ENCODE data around the gene SLC4A4. TPM values are rescaled to one million over a fixed set of nuclear protein-coding genes. Genes with fewer than 3 reads are reported as not detected.

SLC4A4 gene
- total RNA-seq, 2 donors from 2014 or later: 0.32 to 0.76 TPM

DNA sequence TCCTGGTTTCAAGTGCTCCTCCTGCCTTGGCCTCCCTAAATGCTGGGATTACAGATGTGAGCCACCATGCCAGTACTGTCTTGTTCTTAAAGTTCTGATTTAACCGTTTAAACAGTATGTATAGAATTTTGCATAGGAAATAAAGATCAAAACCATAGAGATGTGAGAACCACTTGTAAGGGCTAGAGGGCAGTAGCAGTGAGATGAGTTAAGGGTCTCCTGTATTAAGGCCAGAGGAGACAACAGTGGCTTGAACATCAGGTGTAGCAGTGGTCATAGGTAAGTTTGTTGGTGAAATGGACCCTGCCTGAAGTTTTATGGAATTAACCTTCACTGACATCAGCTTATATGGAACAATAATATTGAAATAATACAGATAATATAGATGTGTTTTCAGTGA is 155.7 kb downstream of the SLC4A4 start:
- H3K27me3 Mint-ChIP-seq: peaks cover 13% of the 10 kb centered on the region

DNA sequence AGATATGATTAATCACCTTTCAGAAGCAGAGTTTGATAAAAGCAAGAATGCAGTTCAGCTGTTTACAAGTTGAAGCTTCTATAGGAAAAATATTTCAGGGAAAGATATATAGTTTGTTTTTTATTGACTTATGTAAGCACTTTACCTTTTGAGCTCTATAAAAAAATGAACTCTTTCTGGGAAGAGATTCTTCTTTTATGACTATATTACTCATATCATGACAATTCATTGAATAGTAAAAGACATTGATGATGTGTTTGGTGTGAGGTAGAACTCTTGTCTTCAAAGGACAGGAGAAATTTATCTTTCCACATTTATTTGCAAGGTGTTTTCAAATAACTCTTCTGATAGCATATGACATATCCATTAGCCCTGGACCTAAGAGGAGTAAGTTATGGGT is 156.6 kb downstream of the SLC4A4 start:
- ATAC-seq (replicated peaks): no peak
- Mint-ChIP-seq H3K4me1 (no peaks in the 10 kb centered on the region), H3K27me3 (peaks cover 13% of the 10 kb centered on the region), H3K9me3 (no peaks in the 10 kb centered on the region), H3K4me3 (no peak overlapping the region), H3K36me3 (ENCODE audit: low read depth) (no peaks in the 10 kb centered on the region), H3K27ac (no peak overlapping the region)

More for the DNA sequence above, 155.7 kb downstream of the SLC4A4 start:
- no peak overlapping the region for H3K4me3 Mint-ChIP-seq
- no peaks in the 10 kb centered on the region for H3K36me3 Mint-ChIP-seq (ENCODE audit: low read depth)
- no peak overlapping the region for H3K27ac Mint-ChIP-seq
- no peak for ATAC-seq (replicated peaks)
- H3K9me3 Mint-ChIP-seq: no peaks in the 10 kb centered on the region
- no peaks in the 10 kb centered on the region for H3K4me1 Mint-ChIP-seq

DNA sequence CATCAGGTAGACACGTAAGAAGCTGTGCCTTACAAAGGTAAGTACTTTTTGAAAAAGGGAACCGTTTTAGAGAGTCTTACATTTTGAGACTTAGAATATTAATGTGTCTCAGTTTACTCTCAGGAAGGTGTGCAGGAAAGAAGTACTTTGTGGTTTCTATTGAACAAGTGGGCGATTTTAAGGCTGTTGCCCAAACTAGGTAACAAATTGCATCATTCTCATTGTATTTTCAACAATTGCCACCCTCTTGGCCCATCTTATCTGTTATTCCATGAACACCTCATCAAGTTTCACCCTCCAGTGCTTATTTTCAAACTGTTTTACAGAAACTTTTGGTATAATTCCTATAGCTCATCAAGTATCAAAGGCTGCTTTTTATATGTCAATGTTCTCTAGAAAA is 158.3 kb downstream of the SLC4A4 start:
- no peak overlapping the region for H3K27ac Mint-ChIP-seq
- H3K36me3 Mint-ChIP-seq (ENCODE audit: low read depth): no peaks in the 10 kb centered on the region
- H3K4me1 Mint-ChIP-seq: no peaks in the 10 kb centered on the region
- ATAC-seq (replicated peaks): no peak
- no peaks in the 10 kb centered on the region for H3K9me3 Mint-ChIP-seq
- H3K27me3 Mint-ChIP-seq: peaks cover 13% of the 10 kb centered on the region
- no peak overlapping the region for H3K4me3 Mint-ChIP-seq

DNA sequence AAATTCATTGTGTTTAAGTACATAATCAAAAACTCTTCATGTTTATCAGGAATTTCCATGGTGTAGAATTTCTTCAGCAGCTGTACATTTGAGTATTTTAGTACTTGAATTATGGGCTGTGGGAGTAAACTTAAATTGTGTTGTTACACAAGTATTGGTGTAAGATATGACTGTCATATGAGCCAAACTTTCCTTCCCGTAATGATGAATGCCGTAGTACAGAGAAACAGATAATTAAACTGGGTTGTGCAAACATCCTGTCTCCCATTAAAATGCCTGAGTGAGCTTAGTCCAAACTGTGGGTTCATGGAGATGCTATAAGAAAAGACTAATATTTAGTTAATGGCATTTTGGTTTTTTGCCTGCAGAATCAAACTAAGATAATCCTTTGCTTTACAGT is 159.2 kb downstream of the SLC4A4 start:
- no peaks in the 10 kb centered on the region for H3K36me3 Mint-ChIP-seq (ENCODE audit: low read depth)
- H3K27ac Mint-ChIP-seq: no peak overlapping the region
- H3K4me3 Mint-ChIP-seq: no peak overlapping the region
- ATAC-seq (replicated peaks): no peak
- H3K9me3 Mint-ChIP-seq: no peaks in the 10 kb centered on the region
- H3K4me1 Mint-ChIP-seq: no peaks in the 10 kb centered on the region
- peaks cover 6% of the 10 kb centered on the region for H3K27me3 Mint-ChIP-seq

DNA sequence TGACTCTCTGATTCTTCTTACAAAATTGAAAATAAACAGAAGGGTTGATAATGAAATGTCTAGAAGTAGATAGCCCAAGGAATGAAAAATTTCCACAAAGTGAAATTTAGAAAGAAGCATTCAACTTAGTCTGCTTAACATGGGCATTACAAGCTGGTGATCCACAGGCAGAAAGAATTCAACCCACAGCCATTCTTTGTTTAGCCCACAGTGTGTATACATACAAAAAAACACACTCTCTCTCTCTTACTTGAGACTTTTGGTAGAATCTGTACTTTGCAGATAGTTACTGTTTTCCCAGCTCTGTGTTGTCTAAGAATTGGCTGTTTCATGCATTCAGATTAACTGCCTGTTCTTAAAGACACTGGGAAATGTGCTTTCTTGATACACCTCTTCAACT is 159.8 kb downstream of the SLC4A4 start:
- no peaks in the 10 kb centered on the region for H3K4me1 Mint-ChIP-seq
- H3K36me3 Mint-ChIP-seq (ENCODE audit: low read depth): no peaks in the 10 kb centered on the region
- H3K27me3 Mint-ChIP-seq: peaks cover 5% of the 10 kb centered on the region
- H3K4me3 Mint-ChIP-seq: no peak overlapping the region
- H3K9me3 Mint-ChIP-seq: no peaks in the 10 kb centered on the region
- H3K27ac Mint-ChIP-seq: no peak overlapping the region
- ATAC-seq (replicated peaks): no peak

DNA sequence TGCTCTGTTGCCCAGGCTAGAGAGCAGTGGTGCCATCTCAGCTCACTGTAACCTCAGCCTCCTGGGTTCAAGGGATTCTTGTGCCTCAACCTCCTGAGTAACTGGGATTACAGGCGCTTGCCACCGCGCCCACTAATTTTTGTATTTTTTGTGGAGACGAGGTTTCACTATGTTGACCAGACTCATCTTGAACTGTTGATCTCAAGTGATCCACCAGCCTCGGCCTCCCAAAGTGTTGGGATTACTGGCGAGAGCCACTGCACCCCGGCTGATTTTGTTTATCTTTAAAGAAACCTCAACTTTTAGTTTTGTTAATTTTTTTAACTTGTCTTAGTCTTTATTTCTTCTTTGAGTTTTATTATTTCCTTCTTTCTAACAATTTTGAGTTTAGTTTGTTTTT is 163.2 kb downstream of the SLC4A4 start:
- ATAC-seq (replicated peaks): no peak
- peaks cover 6% of the 10 kb centered on the region for H3K27me3 Mint-ChIP-seq
- H3K9me3 Mint-ChIP-seq: no peaks in the 10 kb centered on the region
- no peaks in the 10 kb centered on the region for H3K36me3 Mint-ChIP-seq (ENCODE audit: low read depth)
- no peaks in the 10 kb centered on the region for H3K4me1 Mint-ChIP-seq
- no peak overlapping the region for H3K27ac Mint-ChIP-seq
- H3K4me3 Mint-ChIP-seq: no peak overlapping the region

DNA sequence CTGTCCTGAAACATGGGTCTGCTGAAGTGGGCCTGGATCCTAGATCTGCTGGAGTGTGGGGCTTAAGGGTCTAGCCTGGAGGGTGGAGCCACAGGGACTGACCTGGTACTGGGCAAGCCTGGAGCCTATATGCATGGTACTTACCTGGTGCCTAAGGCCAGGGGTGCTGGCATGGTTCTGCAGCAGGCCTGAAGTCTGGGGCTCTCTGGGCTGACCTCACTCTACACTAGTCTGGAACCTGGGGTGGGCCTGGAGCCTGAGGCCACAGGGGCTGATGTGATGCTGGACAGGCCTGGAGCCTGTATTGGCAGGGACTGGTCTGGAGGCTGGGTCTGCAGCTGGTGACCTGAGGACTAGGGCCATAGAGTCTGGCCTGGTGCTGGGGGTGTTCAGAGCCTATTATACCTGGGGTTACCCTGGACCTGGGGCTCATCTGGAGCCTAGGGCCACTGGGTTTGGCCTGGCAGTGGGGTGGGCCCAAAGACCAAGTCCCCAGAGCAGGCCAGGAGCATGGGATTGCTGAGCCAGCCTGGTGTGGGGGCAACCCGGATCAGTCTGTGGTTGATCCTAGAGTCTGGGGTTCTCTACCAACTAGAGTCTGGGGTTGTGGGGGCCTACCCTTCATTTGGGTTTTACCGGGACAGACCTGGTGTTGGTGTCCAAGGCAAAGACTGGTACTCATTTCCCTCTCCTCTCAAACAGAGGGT is 179.6 kb downstream of the SLC4A4 start:
- H3K36me3 Mint-ChIP-seq (ENCODE audit: low read depth): no peaks in the 10 kb centered on the region
- ATAC-seq (replicated peaks): no peak
- H3K27me3 Mint-ChIP-seq: peaks cover 3% of the 10 kb centered on the region
- no peak overlapping the region for H3K27ac Mint-ChIP-seq
- H3K4me1 Mint-ChIP-seq: no peaks in the 10 kb centered on the region
- no peaks in the 10 kb centered on the region for H3K9me3 Mint-ChIP-seq
- H3K4me3 Mint-ChIP-seq: no peak overlapping the region

DNA sequence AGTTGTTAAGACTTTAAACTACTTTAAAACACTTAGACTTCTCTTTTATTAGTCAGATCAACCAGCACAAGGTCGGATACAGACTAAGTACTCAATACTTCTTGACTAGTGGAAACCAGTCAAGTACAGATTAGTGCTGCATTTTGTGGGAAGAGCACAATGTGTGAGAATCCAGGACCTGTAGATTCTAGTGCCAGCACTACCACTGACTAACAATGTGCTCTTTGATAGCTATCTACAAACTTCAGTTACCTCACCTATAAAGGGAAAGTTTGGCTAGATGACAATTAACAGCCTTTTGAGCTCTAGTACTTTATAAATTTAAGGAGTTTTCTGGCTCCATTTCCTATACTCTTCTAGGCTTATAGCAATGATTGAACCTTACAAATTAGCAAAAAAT is 181.5 kb downstream of the SLC4A4 start:
- Mint-ChIP-seq H3K27me3 (peaks cover 3% of the 10 kb centered on the region), H3K4me1 (no peaks in the 10 kb centered on the region), H3K4me3 (no peak overlapping the region), H3K36me3 (ENCODE audit: low read depth) (no peaks in the 10 kb centered on the region), H3K27ac (no peak overlapping the region), H3K9me3 (no peaks in the 10 kb centered on the region)
- ATAC-seq (replicated peaks): no peak

DNA sequence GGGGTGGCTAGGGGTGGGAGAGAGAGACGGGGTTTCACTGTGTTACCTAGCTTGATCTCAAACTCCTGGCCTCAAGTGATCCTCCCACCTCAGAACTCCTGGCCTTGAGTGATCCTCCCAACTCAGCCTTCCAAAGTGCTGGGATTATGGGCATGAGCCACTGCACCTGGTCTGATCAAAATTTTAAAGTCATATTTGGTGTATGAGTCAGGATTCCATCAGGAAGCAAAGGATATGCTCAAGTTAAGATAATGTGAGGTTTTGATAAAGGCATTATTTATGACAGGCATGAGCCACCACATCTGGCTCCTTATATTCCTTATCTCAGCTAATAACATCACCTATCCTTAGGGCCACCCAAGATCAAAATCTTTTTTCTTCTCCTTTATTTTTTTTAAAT is 182.0 kb downstream of the SLC4A4 start:
- H3K27ac Mint-ChIP-seq: no peak overlapping the region
- H3K36me3 Mint-ChIP-seq (ENCODE audit: low read depth): no peaks in the 10 kb centered on the region
- ATAC-seq (replicated peaks): no peak
- peaks cover 3% of the 10 kb centered on the region for H3K27me3 Mint-ChIP-seq
- no peak overlapping the region for H3K4me3 Mint-ChIP-seq
- no peaks in the 10 kb centered on the region for H3K4me1 Mint-ChIP-seq
- no peaks in the 10 kb centered on the region for H3K9me3 Mint-ChIP-seq

DNA sequence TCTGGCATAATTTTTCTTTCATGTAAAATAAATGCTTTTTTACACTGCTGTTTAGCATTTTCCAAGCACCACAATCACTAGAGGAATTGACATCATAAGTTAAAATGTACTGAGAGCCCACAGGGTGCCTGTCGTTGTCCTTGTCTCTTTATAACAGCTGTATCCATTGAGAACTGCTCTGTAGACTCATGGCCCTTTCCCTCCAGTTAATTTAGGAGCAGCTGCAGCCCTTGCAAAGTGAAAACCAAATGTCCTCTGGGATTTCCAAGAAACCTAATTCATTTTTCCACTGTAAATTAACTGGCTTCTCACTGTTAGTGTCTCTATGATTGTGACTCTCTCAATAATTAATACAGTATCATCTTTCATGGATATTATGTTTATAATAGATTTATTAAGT is 185.9 kb downstream of the SLC4A4 start:
- Mint-ChIP-seq H3K36me3 (ENCODE audit: low read depth) (no peaks in the 10 kb centered on the region), H3K4me3 (no peak overlapping the region)
- ATAC-seq (replicated peaks): no peak

DNA sequence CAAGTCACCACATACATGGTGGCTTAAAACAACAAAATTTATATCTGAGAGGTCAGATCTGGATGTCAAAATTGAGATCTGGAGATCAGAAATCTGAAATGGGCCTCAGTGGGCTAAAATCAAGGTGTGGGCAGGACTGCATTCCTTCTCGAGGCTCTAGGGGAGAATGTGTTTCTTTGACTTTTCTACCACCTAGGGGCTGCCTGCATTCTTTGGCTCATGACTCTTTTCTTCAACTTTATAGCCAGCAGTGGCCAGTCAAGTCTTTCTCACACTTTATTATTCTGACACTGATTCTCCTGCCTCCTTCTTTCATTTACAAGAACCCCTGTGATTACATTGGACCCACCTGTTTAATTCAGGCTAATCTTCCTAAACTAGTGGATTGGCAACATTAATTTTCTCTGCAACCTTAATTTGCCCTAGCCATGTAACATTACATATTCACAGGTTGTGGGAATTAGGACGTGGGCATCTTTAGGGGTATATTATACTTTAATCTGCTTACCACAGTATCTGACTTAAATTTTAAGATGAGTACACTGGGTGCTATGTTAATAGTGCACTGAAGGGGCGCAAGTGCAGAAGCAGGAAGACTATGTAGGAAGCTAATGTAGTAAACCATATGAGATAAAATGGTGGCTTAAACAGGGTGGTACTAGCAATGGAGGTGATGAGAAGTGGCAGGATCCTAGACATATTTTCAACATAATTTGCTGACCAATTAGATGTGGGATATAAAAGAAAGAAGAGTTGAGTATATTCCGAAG is 188.0 kb downstream of the SLC4A4 start:
- H3K27ac Mint-ChIP-seq: no peak overlapping the region
- no peak overlapping the region for H3K4me3 Mint-ChIP-seq
- H3K4me1 Mint-ChIP-seq: no peaks in the 10 kb centered on the region
- peaks cover 8% of the 10 kb centered on the region for H3K27me3 Mint-ChIP-seq
- no peak for ATAC-seq (replicated peaks)
- no peaks in the 10 kb centered on the region for H3K36me3 Mint-ChIP-seq (ENCODE audit: low read depth)
- no peaks in the 10 kb centered on the region for H3K9me3 Mint-ChIP-seq

More for the DNA sequence above, 185.9 kb downstream of the SLC4A4 start:
- peaks cover 10% of the 10 kb centered on the region for H3K27me3 Mint-ChIP-seq
- H3K27ac Mint-ChIP-seq: no peak overlapping the region
- no peaks in the 10 kb centered on the region for H3K4me1 Mint-ChIP-seq
- no peaks in the 10 kb centered on the region for H3K9me3 Mint-ChIP-seq

DNA sequence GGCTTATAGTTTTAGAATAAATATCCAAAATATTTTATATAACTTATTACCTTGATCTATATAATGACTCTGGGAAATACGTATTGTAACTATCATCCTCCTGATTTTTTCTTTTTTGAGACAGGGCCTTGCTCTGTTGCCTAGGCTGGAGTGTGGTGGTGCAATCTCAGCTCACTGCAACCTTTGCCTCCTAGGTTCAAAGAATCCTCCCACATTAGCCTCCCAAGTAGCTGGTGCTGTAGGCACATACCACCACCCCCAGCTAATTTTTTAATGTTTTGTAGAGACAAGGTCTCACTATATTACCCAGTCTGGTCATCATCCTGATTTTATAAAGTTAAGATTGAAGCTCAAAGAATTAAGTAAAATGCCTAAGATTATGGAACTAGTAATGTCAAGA is 193.6 kb downstream of the SLC4A4 start:
- no peaks in the 10 kb centered on the region for H3K4me1 Mint-ChIP-seq
- H3K27me3 Mint-ChIP-seq: peaks cover 3% of the 10 kb centered on the region
- H3K9me3 Mint-ChIP-seq: no peaks in the 10 kb centered on the region
- ATAC-seq (replicated peaks): no peak
- H3K36me3 Mint-ChIP-seq (ENCODE audit: low read depth): no peaks in the 10 kb centered on the region
- no peak overlapping the region for H3K4me3 Mint-ChIP-seq
- H3K27ac Mint-ChIP-seq: no peak overlapping the region

DNA sequence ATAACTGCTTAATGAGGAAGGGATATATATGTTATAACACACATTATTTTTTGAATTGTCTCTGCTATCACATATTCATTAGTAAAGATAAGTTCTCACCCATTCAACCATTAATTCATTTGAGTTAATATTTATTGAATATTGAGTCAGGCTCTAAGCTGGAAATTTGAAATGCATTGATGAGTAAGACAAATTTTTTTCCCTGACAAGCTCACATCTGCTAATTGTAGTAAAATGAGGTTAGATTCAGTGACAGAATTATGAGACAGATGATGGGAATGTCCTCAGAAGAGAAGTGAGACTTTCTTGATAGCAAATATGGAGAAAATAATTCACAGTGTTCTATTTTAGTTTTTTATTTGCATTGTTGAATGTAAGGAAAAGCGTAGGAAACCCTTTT is 194.3 kb downstream of the SLC4A4 start:
- H3K4me1 Mint-ChIP-seq: no peaks in the 10 kb centered on the region
- no peak overlapping the region for H3K27ac Mint-ChIP-seq
- peaks cover 3% of the 10 kb centered on the region for H3K27me3 Mint-ChIP-seq
- H3K4me3 Mint-ChIP-seq: no peak overlapping the region
- no peak for ATAC-seq (replicated peaks)
- no peaks in the 10 kb centered on the region for H3K36me3 Mint-ChIP-seq (ENCODE audit: low read depth)
- H3K9me3 Mint-ChIP-seq: no peaks in the 10 kb centered on the region

DNA sequence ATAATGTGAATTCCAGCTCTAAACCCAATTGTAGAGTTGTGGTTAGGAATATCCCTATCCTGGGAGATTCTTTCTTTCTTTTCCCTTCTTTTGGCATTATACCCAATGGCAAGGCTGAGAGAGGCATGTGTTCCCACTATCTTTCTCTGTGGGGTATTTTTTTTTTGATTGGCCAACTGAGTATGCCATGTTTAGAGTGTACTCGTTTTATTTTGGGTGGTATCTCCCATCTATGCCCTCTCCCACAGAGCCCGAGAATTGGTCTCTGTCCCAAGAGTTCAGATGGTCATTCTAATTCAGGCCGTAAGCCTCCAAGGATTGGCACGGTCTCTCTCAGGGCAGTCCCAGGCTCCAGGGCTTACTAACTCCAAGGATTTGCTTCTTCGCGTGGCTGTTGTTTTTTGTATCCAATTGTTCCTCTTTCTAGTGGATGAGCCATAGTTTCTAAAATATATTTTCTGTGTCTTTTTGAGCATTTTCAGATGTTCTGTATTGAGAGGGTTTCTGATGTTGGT is 198.8 kb downstream of the SLC4A4 start:
- Mint-ChIP-seq H3K27me3 (no peaks in the 10 kb centered on the region), H3K4me1 (no peaks in the 10 kb centered on the region), H3K36me3 (ENCODE audit: low read depth) (no peaks in the 10 kb centered on the region), H3K4me3 (no peak overlapping the region), H3K9me3 (no peaks in the 10 kb centered on the region), H3K27ac (no peak overlapping the region)
- ATAC-seq (replicated peaks): no peak

DNA sequence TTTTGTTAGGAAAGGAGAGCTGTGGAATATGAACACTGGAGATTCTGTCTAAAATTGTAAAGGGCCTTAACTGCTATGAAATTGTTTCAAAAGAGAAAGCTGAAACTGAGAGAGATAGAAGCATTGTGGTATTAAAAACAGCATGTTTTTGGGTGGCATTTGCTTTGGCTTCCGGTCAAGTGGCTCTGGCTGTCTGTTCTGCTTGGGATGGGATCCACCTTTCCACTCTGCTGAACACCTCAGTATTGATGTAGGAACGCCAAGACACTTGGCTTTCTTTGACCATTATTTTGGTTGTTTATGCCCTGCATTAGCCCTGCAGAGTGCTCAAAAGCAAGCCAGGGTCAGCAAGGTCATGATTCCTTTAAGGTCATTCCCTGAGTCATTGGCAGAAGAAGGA is 199.7 kb downstream of the SLC4A4 start:
- Mint-ChIP-seq H3K4me3 (no peak overlapping the region), H3K27me3 (no peaks in the 10 kb centered on the region), H3K4me1 (no peaks in the 10 kb centered on the region), H3K36me3 (ENCODE audit: low read depth) (no peaks in the 10 kb centered on the region), H3K27ac (no peak overlapping the region), H3K9me3 (no peaks in the 10 kb centered on the region)
- ATAC-seq (replicated peaks): no peak
